CD4-positive, alpha-beta T cell (primary cell): ENCODE measurements around the gene CDC20. TPM values are rescaled to one million over a fixed set of nuclear protein-coding genes. Genes with fewer than 3 reads are reported as not detected.

Experiments used
- ATAC-seq: fragments of 200-7000 bp; cut with Tn5 transposase; one replicate; pipeline ENCODE4 v1.10.0; 2022; ENCODE audit warnings: mild to moderate bottlenecking; ENCODE audit not compliant: poor library complexity
- CTCF ChIA-PET: fragments of 350-600 bp; sonication (Branson Sonifier 250); formaldehyde crosslinking; loops from one replicate; lab custom pipeline; 2021; ENCODE audit warnings: antibody characterized with exemption, inconsistent platforms; lab: Charles Lee
- POLR2A ChIA-PET: fragments of 350-600 bp; sonication (Branson Sonifier 250); formaldehyde crosslinking; loops from one replicate; lab custom pipeline; 2021; ENCODE audit warnings: antibody characterized with exemption, inconsistent platforms; lab: Charles Lee
- DNase-seq, 14 experiments: peaks; one replicate each; pipeline ENCODE4 v3.0.0-alpha.2; 2013 to 2020; ENCODE audit warnings: mixed read lengths in 2 of 14
- H3K27ac ChIP-seq, 2 donors: one replicate each; pipeline versions ENCODE4 v1.5.1 to v1.7.0; 2013; ENCODE audit warnings: low read length in 2 of 2, low read depth in 1 of 2, mild to moderate bottlenecking in 1 of 2
- H3K27me3 ChIP-seq, 2 experiments: 1 replicate in 1 of 2; 2 replicates in 1 of 2; pipeline versions ENCODE4 v1.6.1 to v1.7.0; 2013; ENCODE audit warnings: low read length in 2 of 2, control low read depth in 1 of 2, mild to moderate bottlenecking in 1 of 2, moderate library complexity in 1 of 2; ENCODE audit not compliant: insufficient read depth in 2 of 2, control insufficient read depth in 1 of 2
- H3K36me3 ChIP-seq: one replicate; pipeline ENCODE4 v1.6.1; 2013; ENCODE audit warnings: low read length, control low read depth; ENCODE audit not compliant: insufficient read depth
- H3K4me1 ChIP-seq: one replicate; pipeline ENCODE4 v1.6.1; 2013; ENCODE audit warnings: low read length, control low read depth; ENCODE audit not compliant: insufficient read depth
- H3K4me3 ChIP-seq: one replicate; pipeline ENCODE4 v1.5.1; 2013; ENCODE audit warnings: mild to moderate bottlenecking, low read length, moderate library complexity
- H3K9me3 ChIP-seq, 2 experiments: 1 replicate in 1 of 2; 2 replicates in 1 of 2; pipeline versions ENCODE4 v1.6.1 to v1.7.0; 2013; ENCODE audit warnings: low read length in 2 of 2, mild to moderate bottlenecking in 2 of 2, control low read depth in 1 of 2, moderate library complexity in 1 of 2; ENCODE audit not compliant: control insufficient read depth in 1 of 2, insufficient read depth in 1 of 2
- H3K27ac Mint-ChIP-seq: one replicate; pipeline ENCODE4 v1.8.0; 2020; ENCODE audit warnings: mixed read lengths
- H3K27me3 Mint-ChIP-seq: one replicate; pipeline ENCODE4 v1.8.0; 2021; ENCODE audit warnings: mixed read lengths
- H3K36me3 Mint-ChIP-seq: one replicate; pipeline ENCODE4 v1.8.0; 2021; ENCODE audit warnings: low read depth, mixed read lengths
- H3K4me1 Mint-ChIP-seq: one replicate; pipeline ENCODE4 v1.8.0; 2021; ENCODE audit warnings: low read depth, mixed read lengths
- H3K4me3 Mint-ChIP-seq: one replicate; pipeline ENCODE4 v1.8.0; 2020; ENCODE audit warnings: mild to moderate bottlenecking, mixed read lengths
- H3K9me3 Mint-ChIP-seq: one replicate; pipeline ENCODE4 v1.8.0; 2020; ENCODE audit warnings: mixed read lengths
- CTCF ChIP-seq: fragments of 200-600 bp; IDR thresholded peaks from one replicate; pipeline ENCODE4 v1.8.0; 2022; ENCODE audit warnings: antibody characterized with exemption, mild to moderate bottlenecking
- intact Hi-C, 2 experiments: fragments of 100-400 bp; cut with DNase I in 1 of 2; cut with micrococcal nuclease in 1 of 2; formaldehyde crosslinking; loops; one replicate each; pipeline versions ENCODE4 v1.15.1 to v1.9.0; 2023 to 2025; cut with DNase I, micrococcal nuclease
- total RNA-seq, 174 experiments: library from RNA in 2 of 174; stranded (reverse) in 2 of 174; gene quantifications; one replicate each; pipeline ENCODE4 v1.2.3 and lab custom pipeline; 2021 to 2026

CDC20 gene
- total RNA-seq, 2 experiments from 2014 or later, result 1.1 to 1.8 TPM

GRCh38 chr1:43376723-43377235 is 18.0 kb downstream of the CDC20 start:
- Histone ChIP-seq H3K27ac (no peak overlapping the region), H3K27me3 (no peaks in the 10 kb centered on the region), H3K4me1 (peaks cover 2% of the 10 kb centered on the region), H3K36me3 (peaks cover 3% of the 10 kb centered on the region), H3K4me3 (no peak overlapping the region), H3K9me3 (no peaks in the 10 kb centered on the region)
- Mint-ChIP-seq H3K4me3 (no peak overlapping the region), H3K27ac (no peak overlapping the region), H3K27me3 (no peaks in the 10 kb centered on the region), H3K9me3 (no peaks in the 10 kb centered on the region), H3K4me1 (peaks cover 6% of the 10 kb centered on the region), H3K36me3 (peaks cover 10% of the 10 kb centered on the region)
- POLR2A ChIA-PET, result interaction anchor here (1.6 kb wide), 1 partner anchor 9 kb away, joined by 8 read pairs; the partner anchor contains the start of gene ELOVL1
- intact Hi-C loops, result no loop called here
- no peak for TF ChIP-seq CTCF
- DNase-seq, result no peak
- CTCF ChIA-PET, result interaction anchor here (0.6 kb wide), 1 partner anchor 29 kb away, joined by 5 read pairs; no protein-coding TSS in a partner anchor
- ATAC-seq, result no peak

- TF ChIP-seq CTCF, result no peak
Observed at GRCh38 chr1:43377831-43378230, 19.1 kb downstream of the CDC20 start.

GRCh38 chr1:43379476-43379875 is 20.7 kb downstream of the CDC20 start:
- Histone ChIP-seq H3K27me3 (no peaks in the 10 kb centered on the region), H3K36me3 (peaks cover 27% of the 10 kb centered on the region), H3K4me1 (peaks cover 2% of the 10 kb centered on the region), H3K9me3 (no peaks in the 10 kb centered on the region), H3K4me3 (no peak overlapping the region), H3K27ac (no peak overlapping the region)
- CTCF ChIA-PET, result no interaction called here
- Mint-ChIP-seq H3K27me3 (no peaks in the 10 kb centered on the region), H3K9me3 (no peaks in the 10 kb centered on the region), H3K4me3 (no peak overlapping the region), H3K36me3 (peaks cover 37% of the 10 kb centered on the region), H3K4me1 (peaks cover 6% of the 10 kb centered on the region), H3K27ac (no peak overlapping the region)
- no peak for TF ChIP-seq CTCF
- DNase-seq, result no peak
- ATAC-seq, result no peak
- intact Hi-C loops, result no loop called here
- POLR2A ChIA-PET, result no interaction called here

More at GRCh38 chr1:43377831-43378230, 19.1 kb downstream of the CDC20 start:
- intact Hi-C loops, result no loop called here
- POLR2A ChIA-PET, result interaction anchor here (0.7 to 1.6 kb wide), 3 partner anchors 10 to 288 kb away, joined by 3 to 8 read pairs (median 3); partner anchors contain the start of gene ELOVL1
- Mint-ChIP-seq H3K9me3 (no peaks in the 10 kb centered on the region), H3K4me1 (peaks cover 6% of the 10 kb centered on the region), H3K27me3 (no peaks in the 10 kb centered on the region), H3K27ac (no peak overlapping the region), H3K36me3 (peaks cover 21% of the 10 kb centered on the region), H3K4me3 (no peak overlapping the region)
- ATAC-seq (no peak), DNase-seq (no peak)
- Histone ChIP-seq H3K27ac (no peak overlapping the region), H3K9me3 (no peaks in the 10 kb centered on the region), H3K27me3 (no peaks in the 10 kb centered on the region), H3K36me3 (peaks cover 11% of the 10 kb centered on the region), H3K4me3 (no peak overlapping the region), H3K4me1 (peaks cover 2% of the 10 kb centered on the region)
- CTCF ChIA-PET, result no interaction called here
